Measurements from ENCODE around the gene ZBTB17. TPM values are rescaled to one million over a fixed set of nuclear protein-coding genes. Genes with fewer than 3 reads are reported as not detected.

The ZBTB17 gene
- total RNA-seq, 1 experiment from 2014 or later, result 44.2 TPM

DNA sequence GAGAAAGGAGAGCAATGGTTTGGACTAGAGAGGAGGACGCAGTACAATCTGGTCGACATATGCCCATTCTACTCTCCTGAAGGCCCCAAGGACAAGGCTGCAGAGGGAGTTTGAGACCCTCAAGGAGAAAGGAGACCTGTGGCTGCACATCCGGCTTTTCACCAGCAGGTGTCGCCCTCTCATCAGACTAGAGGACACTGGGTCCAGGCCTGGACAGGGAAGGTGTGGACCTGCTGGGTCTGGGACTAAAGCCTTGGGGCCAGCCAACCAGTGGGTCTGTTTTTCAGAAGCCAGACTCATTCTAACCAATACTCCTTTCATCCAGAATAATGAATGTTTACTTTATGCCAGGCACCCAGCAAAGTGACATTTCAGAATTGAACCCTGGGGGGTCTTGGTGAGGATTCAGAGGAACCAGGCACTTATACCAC is 33.1 kb upstream of the ZBTB17 start:
- peak; percentile 83 for DNase-seq
- TF ChIP-seq, protein P1, sequence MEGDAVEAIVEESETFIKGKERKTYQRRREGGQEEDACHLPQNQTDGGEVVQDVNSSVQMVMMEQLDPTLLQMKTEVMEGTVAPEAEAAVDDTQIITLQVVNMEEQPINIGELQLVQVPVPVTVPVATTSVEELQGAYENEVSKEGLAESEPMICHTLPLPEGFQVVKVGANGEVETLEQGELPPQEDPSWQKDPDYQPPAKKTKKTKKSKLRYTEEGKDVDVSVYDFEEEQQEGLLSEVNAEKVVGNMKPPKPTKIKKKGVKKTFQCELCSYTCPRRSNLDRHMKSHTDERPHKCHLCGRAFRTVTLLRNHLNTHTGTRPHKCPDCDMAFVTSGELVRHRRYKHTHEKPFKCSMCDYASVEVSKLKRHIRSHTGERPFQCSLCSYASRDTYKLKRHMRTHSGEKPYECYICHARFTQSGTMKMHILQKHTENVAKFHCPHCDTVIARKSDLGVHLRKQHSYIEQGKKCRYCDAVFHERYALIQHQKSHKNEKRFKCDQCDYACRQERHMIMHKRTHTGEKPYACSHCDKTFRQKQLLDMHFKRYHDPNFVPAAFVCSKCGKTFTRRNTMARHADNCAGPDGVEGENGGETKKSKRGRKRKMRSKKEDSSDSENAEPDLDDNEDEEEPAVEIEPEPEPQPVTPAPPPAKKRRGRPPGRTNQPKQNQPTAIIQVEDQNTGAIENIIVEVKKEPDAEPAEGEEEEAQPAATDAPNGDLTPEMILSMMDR (conservative IDR thresholded peaks at IDR 0.05; ENCODE audit: low read depth, low read length), result peak; percentile 98
- no peak for TF ChIP-seq EZH2 (IDR thresholded peaks at IDR 0.05; ENCODE audit: low read length, unreplicated experiment)
- no peaks in the 10 kb centered on the region for H4K20me1 ChIP-seq (ENCODE audit: low read length)
- no peak overlapping the region for H3K4me2 ChIP-seq (ENCODE audit: low read length)
- peak; percentile 75 for ATAC-seq
- no peaks in the 10 kb centered on the region for H3K27me3 ChIP-seq (ENCODE audit: low read length)
- H3K9me3 ChIP-seq (ENCODE audit: low read length), result no peaks in the 10 kb centered on the region
- peaks cover 12% of the 10 kb centered on the region for H3K4me1 ChIP-seq (ENCODE audit: insufficient read depth, low read length)
- H3K9ac ChIP-seq (ENCODE audit: low read length), result no peak overlapping the region
- CTCF ChIA-PET, result no interaction called here
- no peaks in the 10 kb centered on the region for H3K79me2 ChIP-seq (ENCODE audit: low read length)
- BruUV-seq (replicated peaks), result no TSS peak
- POLR2A ChIA-PET (ENCODE audit: unreplicated experiment), result interaction anchor here (0.6 kb wide), 1 partner anchor 191 kb away, joined by 8 read pairs; no protein-coding TSS in a partner anchor
- no peak overlapping the region for H2AFZ ChIP-seq (ENCODE audit: low read length)
- H3K36me3 ChIP-seq (ENCODE audit: low read depth, low read length), result no peaks in the 10 kb centered on the region
- H3F3A ChIP-seq (ENCODE audit: low read length, unreplicated experiment), result no peaks in the 10 kb centered on the region
- intact Hi-C loops (cut with micrococcal nuclease), result loop anchor here (1.0 kb wide), 2 partner anchors 23 to 47 kb away; no protein-coding TSS in a partner anchor
- no peak overlapping the region for H3K27ac ChIP-seq (ENCODE audit: low read length)
- no peaks in the 10 kb centered on the region for H3K9me2 ChIP-seq (replicated peaks; ENCODE audit: low read length)
- no peak overlapping the region for H3K4me3 ChIP-seq (ENCODE audit: low read length)

DNA sequence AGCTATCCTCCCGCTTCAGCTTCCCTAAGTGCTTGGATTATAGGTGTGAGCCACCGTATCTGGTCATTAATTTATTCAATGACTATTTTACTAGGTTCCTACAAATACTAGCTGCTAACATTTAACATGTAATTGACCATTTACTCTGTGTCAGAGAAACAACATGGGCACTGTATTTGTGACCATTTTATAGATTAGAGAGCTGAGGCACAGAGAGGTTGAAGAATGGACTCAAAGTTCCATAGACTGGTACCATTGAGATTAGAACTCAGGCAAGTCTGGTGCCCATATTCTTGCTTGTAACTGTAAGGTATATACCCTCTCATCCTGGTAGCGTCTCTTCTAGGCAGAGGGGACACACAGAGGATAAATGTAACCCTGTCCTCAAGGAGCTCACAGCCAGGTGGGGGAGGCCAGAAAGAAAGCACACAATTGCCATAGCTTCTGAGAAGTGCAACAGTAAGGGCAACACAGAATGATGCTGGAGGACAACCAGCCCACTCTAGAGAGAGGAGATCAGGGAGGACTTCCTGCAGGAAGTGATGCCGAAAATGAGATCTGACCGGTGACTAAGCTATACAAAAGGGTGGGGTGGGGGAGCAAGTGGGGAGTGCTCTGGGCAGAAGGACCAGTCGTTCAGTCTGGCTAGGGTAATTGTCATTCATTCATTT is 31.9 kb upstream of the ZBTB17 start:
- Histone ChIP-seq H3K27me3 (ENCODE audit: low read length) (no peaks in the 10 kb centered on the region), H3K79me2 (ENCODE audit: low read length) (no peaks in the 10 kb centered on the region), H3K27ac (ENCODE audit: low read length) (0 out of 2 replicates have a peak overlapping the region, but pooled peaks have one; percentile 7), H3K4me3 (ENCODE audit: low read length) (no peak overlapping the region), H3K4me2 (ENCODE audit: low read length) (no peak overlapping the region), H3K9me3 (ENCODE audit: low read length) (no peaks in the 10 kb centered on the region), H3K36me3 (ENCODE audit: low read depth, low read length) (no peaks in the 10 kb centered on the region), H3K9me2 (replicated peaks; ENCODE audit: low read length) (no peaks in the 10 kb centered on the region), H3F3A (ENCODE audit: low read length, unreplicated experiment) (no peaks in the 10 kb centered on the region), H3K4me1 (ENCODE audit: insufficient read depth, low read length) (peaks cover 11% of the 10 kb centered on the region), H2AFZ (ENCODE audit: low read length) (no peak overlapping the region), H3K9ac (ENCODE audit: low read length) (no peak overlapping the region), H4K20me1 (ENCODE audit: low read length) (no peaks in the 10 kb centered on the region)
- TF ChIP-seq EZH2phosphoT487 (IDR thresholded peaks at IDR 0.05; ENCODE audit: borderline replicate concordance, low read length) (no peak), EZH2 (IDR thresholded peaks at IDR 0.05; ENCODE audit: low read length, unreplicated experiment) (no peak)
- TF ChIP-seq, protein P1 (conservative IDR thresholded peaks at IDR 0.05; ENCODE audit: low read depth, low read length), result no peak
- no TSS peak for BruUV-seq (replicated peaks)
- ChIA-PET POLR2A (ENCODE audit: unreplicated experiment) (interaction anchor here (0.5 kb wide), 1 partner anchor 29 kb away, joined by 3 read pairs; no protein-coding TSS in a partner anchor), CTCF (interaction anchor here (0.6 kb wide), 1 partner anchor 59 kb away, joined by 6 read pairs; no protein-coding TSS in a partner anchor)
- peak; percentile 25 for ATAC-seq
- intact Hi-C loops (cut with micrococcal nuclease), result no loop called here
- DNase-seq, result no peak

Measured in PC-3 (cell line).